Measurements from ENCODE around the gene PSEN1.
"Not testable (repeated sequence)": the region's sequence is repeated elsewhere in the genome, so short reads cannot be mapped to it uniquely, and the experiment has no call there.

Gene PSEN1

GRCh38 chr14:73149753-73150152, 13.4 kb downstream of the PSEN1 start:
- no peak for DNase-seq (ENCODE audit: low read depth)
- TF ChIP-seq CTCF (IDR thresholded peaks at IDR 0.05; ENCODE audit: control insufficient read depth, insufficient read depth, low read depth, low read length, missing control alignments), result no peak

GRCh38 chr14:73153272-73153671, 17.0 kb downstream of the PSEN1 start:
- DNase-seq (ENCODE audit: low read depth), result peak; percentile 42
- no peak for TF ChIP-seq CTCF (IDR thresholded peaks at IDR 0.05; ENCODE audit: control insufficient read depth, insufficient read depth, low read depth, low read length, missing control alignments)
- no peak overlapping the region for H3K4me3 ChIP-seq (ENCODE audit: control insufficient read depth, low read depth, low read length)

More at GRCh38 chr14:73149753-73150152, 13.4 kb downstream of the PSEN1 start:
- H3K4me3 ChIP-seq (ENCODE audit: control insufficient read depth, low read depth, low read length), result no peak overlapping the region

- no peak for TF ChIP-seq CTCF (IDR thresholded peaks at IDR 0.05; ENCODE audit: control insufficient read depth, insufficient read depth, low read depth, low read length, missing control alignments)
- no peak overlapping the region for H3K4me3 ChIP-seq (ENCODE audit: control insufficient read depth, low read depth, low read length)
- no peak for DNase-seq (ENCODE audit: low read depth)
Observed at GRCh38 chr14:73162251-73162650, 25.9 kb downstream of the PSEN1 start.

GRCh38 chr14:73166399-73166798, 30.1 kb downstream of the PSEN1 start:
- H3K4me3 ChIP-seq (ENCODE audit: control insufficient read depth, low read depth, low read length), result no peak overlapping the region
- DNase-seq (ENCODE audit: low read depth), result no peak
- no peak for TF ChIP-seq CTCF (IDR thresholded peaks at IDR 0.05; ENCODE audit: control insufficient read depth, insufficient read depth, low read depth, low read length, missing control alignments)

GRCh38 chr14:73167727-73168126, 31.4 kb downstream of the PSEN1 start:
- no peak for DNase-seq (ENCODE audit: low read depth)
- no peak overlapping the region for H3K4me3 ChIP-seq (ENCODE audit: control insufficient read depth, low read depth, low read length)
- TF ChIP-seq CTCF (IDR thresholded peaks at IDR 0.05; ENCODE audit: control insufficient read depth, insufficient read depth, low read depth, low read length, missing control alignments), result no peak

GRCh38 chr14:73168274-73168673, 32.0 kb downstream of the PSEN1 start:
- no peak overlapping the region for H3K4me3 ChIP-seq (ENCODE audit: control insufficient read depth, low read depth, low read length)
- TF ChIP-seq CTCF (IDR thresholded peaks at IDR 0.05; ENCODE audit: control insufficient read depth, insufficient read depth, low read depth, low read length, missing control alignments), result no peak
- no peak for DNase-seq (ENCODE audit: low read depth)

- no peak for TF ChIP-seq CTCF (IDR thresholded peaks at IDR 0.05; ENCODE audit: control insufficient read depth, insufficient read depth, low read depth, low read length, missing control alignments)
- no peak for DNase-seq (ENCODE audit: low read depth)
- no peak overlapping the region for H3K4me3 ChIP-seq (ENCODE audit: control insufficient read depth, low read depth, low read length)
Observed at GRCh38 chr14:73168691-73169090, 32.4 kb downstream of the PSEN1 start.

GRCh38 chr14:73169855-73170254, 33.5 kb downstream of the PSEN1 start:
- not testable (repeated sequence) for H3K4me3 ChIP-seq (ENCODE audit: control insufficient read depth, low read depth, low read length); DNase-seq (ENCODE audit: low read depth)
